ENCODE results near the gene ZNF883. TPM values are rescaled to one million over a fixed set of nuclear protein-coding genes. Genes with fewer than 3 reads are reported as not detected.

Gene ZNF883
- total RNA-seq, 6 donors from 2014 or later, result 0.26 to 1.2 (median 0.69) TPM; not detected in 1

DNA sequence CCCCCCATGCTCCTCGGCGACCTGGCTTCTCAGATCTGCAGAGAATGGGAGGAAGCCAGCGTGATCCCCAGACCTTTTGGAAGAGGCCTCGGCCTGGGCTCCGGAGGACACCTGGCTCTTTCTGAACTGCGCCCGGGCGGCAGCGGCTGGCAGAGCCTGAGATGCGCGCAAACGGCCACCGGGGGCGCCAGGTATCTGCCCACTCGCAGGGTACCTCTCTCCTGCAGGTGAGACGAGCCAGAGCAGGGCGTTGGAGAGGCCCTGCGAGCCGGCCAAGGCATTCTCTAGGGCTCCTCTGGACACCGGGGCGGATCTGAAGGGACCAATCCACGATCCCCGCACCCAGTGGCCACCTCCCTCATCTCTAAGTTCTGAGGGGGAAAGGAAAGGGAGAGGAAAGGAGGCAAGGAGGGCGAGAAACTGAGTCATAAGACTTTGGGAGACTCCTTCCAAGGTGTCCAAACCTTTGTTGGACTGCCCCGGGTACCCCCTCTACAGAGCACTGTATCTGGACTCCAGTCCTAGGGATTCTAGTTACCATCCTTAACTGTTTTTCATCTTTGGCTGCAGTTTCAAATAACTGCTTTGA, 66.3 kb downstream of the ZNF883 start:
- TF ChIP-seq POLR2A (IDR thresholded peaks at IDR 0.05) (no peak), POLR2AphosphoS5 (IDR thresholded peaks at IDR 0.05) (no peak), CTCF (IDR thresholded peaks at IDR 0.05) (no peak)
- Histone ChIP-seq H3K4me1 (no peaks in the 10 kb centered on the region), H3K27me3 (no peaks in the 10 kb centered on the region), H3K4me3 (no peak overlapping the region), H3K9me3 (peaks cover 0 to 19% (median 7%) of the 10 kb centered on the region in 4 donors), H3K36me3 (no peaks in the 10 kb centered on the region), H3K27ac (no peak overlapping the region)
- WGBS, 2 donors, result 40 to 66% methylated on average over 10 to 23 of the region's 25 CpGs
- ATAC-seq (ENCODE audit: low FRiP score in 2 of 2) (no peak), DNase-seq (peak in 1 of 2 donors; percentile 75)

DNA sequence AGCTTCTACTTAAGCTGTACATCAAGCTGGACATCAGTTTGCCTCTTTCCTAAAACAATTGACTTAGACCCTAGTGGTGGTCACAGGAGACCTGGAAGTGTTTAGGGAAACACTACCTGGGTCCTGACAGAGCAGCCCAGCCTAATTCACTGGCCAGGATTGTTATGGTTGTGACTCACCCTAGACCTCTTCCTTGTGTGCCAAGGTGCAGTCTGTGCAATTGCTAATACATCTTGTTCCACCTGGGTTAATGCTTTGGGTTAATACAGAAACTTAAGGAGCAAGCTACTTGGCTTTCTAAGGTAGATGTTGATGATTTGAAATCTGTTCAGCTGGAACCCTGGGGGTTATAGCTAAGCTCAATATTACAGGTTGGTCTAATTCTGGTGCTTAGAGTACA, 72.6 kb downstream of the ZNF883 start:
- Histone ChIP-seq H3K9me3 (no peaks in the 10 kb centered on the region), H3K4me3 (no peak overlapping the region), H3K36me3 (no peaks in the 10 kb centered on the region), H3K4me1 (no peaks in the 10 kb centered on the region), H3K27ac (no peak overlapping the region), H3K27me3 (no peaks in the 10 kb centered on the region)
- DNase-seq (no peak), ATAC-seq (ENCODE audit: low FRiP score in 2 of 2) (no peak)
- TF ChIP-seq POLR2AphosphoS5 (IDR thresholded peaks at IDR 0.05) (no peak), POLR2A (IDR thresholded peaks at IDR 0.05) (no peak), EP300 (IDR thresholded peaks at IDR 0.05) (no peak), CTCF (IDR thresholded peaks at IDR 0.05) (no peak)

GRCh38 chr9:112933696-112934095, 78.3 kb downstream of the ZNF883 start:
- Histone ChIP-seq H3K4me1 (no peaks in the 10 kb centered on the region), H3K27me3 (no peaks in the 10 kb centered on the region), H3K27ac (no peak overlapping the region), H3K9me3 (no peaks in the 10 kb centered on the region), H3K36me3 (no peaks in the 10 kb centered on the region), H3K4me3 (no peak overlapping the region)
- ATAC-seq (ENCODE audit: low FRiP score in 2 of 2) (no peak), DNase-seq (no peak)
- WGBS, 2 donors, result 46% methylated on average over 2 of the region's 2 CpGs
- no peak for TF ChIP-seq POLR2AphosphoS5 (IDR thresholded peaks at IDR 0.05)
- TF ChIP-seq EP300 (IDR thresholded peaks at IDR 0.05), result no peak
- no peak for TF ChIP-seq POLR2A (IDR thresholded peaks at IDR 0.05)
- no peak for TF ChIP-seq CTCF (IDR thresholded peaks at IDR 0.05)

GRCh38 chr9:112925058-112925641, 86.8 kb downstream of the ZNF883 start:
- H3K4me1 ChIP-seq, result no peaks in the 10 kb centered on the region
- TF ChIP-seq POLR2A (IDR thresholded peaks at IDR 0.05) (no peak), CTCF (IDR thresholded peaks at IDR 0.05) (peak in 2 of 6 experiments; percentile 18 to 20), EP300 (IDR thresholded peaks at IDR 0.05) (no peak)
- no peaks in the 10 kb centered on the region for H3K9me3 ChIP-seq
- H3K4me3 ChIP-seq, result no peak overlapping the region
- WGBS, 2 donors, result 31 to 44% methylated on average over 8 of the region's 8 CpGs
- ATAC-seq (ENCODE audit: low FRiP score in 2 of 2) (peak in 1 of 2 donors; percentile 60), DNase-seq (no peak)
- no peaks in the 10 kb centered on the region for H3K27me3 ChIP-seq
- no peak overlapping the region for H3K27ac ChIP-seq
- H3K36me3 ChIP-seq, result no peaks in the 10 kb centered on the region

- Histone ChIP-seq H3K4me1 (no peaks in the 10 kb centered on the region), H3K27ac (no peak overlapping the region), H3K27me3 (no peaks in the 10 kb centered on the region), H3K4me3 (no peak overlapping the region), H3K9me3 (no peaks in the 10 kb centered on the region), H3K36me3 (no peaks in the 10 kb centered on the region)
- ATAC-seq (ENCODE audit: low FRiP score in 2 of 2) (peak in 1 of 2 donors; percentile 74), DNase-seq (no peak)
- TF ChIP-seq EP300 (IDR thresholded peaks at IDR 0.05) (no peak), CTCF (IDR thresholded peaks at IDR 0.05) (peak in 4 of 6 experiments; percentile 7 to 34 (median 28))
- WGBS, 2 donors, result 41 to 47% methylated on average over 3 of the region's 3 CpGs
Observed at GRCh38 chr9:112921549-112921948, 90.4 kb downstream of the ZNF883 start.
